GM19193 (cell line): Measurements from ENCODE around the gene SLC16A5.

Experiments used
- POLR2A ChIP-seq: IDR thresholded peaks from 4 replicates; pipeline ENCODE4 v1.6.1; 2011; ENCODE audit not compliant: insufficient read depth, insufficient read length; ENCODE audit errors: extremely low read depth

Gene SLC16A5, protein sequence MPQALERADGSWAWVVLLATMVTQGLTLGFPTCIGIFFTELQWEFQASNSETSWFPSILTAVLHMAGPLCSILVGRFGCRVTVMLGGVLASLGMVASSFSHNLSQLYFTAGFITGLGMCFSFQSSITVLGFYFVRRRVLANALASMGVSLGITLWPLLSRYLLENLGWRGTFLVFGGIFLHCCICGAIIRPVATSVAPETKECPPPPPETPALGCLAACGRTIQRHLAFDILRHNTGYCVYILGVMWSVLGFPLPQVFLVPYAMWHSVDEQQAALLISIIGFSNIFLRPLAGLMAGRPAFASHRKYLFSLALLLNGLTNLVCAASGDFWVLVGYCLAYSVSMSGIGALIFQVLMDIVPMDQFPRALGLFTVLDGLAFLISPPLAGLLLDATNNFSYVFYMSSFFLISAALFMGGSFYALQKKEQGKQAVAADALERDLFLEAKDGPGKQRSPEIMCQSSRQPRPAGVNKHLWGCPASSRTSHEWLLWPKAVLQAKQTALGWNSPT

DNA sequence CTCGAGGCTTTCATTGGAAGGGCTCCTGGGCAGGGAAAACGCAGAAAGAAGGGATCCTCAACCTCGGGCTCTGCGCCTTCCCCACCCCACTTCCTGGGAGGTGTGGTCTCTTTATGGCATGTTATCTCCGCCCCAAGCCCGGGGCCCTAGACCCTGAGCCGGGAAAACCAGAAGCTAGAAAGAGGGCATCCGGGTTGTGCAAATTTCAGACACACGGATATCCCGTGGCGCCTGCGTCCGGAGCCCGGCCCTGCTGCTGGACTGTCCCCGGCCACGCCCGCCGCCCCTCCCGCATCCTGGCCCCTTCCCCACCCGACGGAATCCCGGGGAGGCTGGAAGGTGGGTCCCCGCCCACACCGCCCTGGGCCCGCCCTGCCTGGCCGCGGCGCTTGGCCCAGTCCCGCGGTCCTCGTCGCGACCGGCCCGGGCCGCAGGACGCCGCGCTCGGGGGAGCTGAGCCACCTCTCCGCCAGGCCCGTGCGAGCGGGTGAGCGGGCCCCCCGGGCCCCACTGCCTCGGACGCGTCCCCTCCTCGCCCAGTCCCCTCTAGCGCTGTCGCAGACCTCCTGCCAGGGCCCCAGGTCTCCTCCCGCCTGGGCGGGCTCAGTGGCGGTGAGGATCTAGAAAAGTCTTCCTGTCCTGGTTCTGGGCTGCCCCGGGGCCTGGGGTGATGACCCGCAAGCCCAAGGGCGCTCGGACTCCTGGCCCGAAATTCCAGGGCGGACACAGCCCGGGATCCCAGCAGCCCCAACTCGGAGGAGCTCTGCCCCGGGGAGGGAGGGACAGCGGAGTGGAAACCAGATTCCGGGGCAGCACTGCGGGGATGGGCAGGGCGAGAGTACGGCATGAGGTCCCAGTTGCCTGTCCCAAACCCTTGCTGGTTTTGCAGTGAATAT, at the start of gene SLC16A5:
Gene SLC16A5 (plus strand): TSS at position 397 of the 896 bp plus-strand sequence. CDS start 5,683 bp downstream, outside the sequence.
- TF ChIP-seq POLR2A = peak; percentile 64

DNA sequence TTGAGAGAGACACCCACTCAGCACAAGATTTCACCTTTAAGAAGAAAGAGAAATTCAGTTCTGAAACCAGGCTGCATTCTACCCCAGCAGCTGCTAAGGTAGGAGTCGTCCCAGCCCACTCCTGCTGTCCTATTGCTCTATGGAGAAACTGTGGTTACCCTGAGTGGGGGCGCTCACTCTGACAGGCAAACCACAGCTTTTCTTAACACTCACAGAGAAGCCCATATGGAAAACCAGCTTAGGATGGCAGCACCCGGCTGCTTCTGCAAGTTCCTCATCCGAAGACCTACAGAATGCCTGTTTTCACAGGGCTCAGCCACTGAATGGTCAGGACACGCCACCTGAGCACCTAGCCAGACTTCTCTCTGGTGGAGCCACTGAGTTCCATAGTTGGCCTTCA, 48.5 kb upstream of the SLC16A5 start:
- no peak for TF ChIP-seq POLR2A

DNA sequence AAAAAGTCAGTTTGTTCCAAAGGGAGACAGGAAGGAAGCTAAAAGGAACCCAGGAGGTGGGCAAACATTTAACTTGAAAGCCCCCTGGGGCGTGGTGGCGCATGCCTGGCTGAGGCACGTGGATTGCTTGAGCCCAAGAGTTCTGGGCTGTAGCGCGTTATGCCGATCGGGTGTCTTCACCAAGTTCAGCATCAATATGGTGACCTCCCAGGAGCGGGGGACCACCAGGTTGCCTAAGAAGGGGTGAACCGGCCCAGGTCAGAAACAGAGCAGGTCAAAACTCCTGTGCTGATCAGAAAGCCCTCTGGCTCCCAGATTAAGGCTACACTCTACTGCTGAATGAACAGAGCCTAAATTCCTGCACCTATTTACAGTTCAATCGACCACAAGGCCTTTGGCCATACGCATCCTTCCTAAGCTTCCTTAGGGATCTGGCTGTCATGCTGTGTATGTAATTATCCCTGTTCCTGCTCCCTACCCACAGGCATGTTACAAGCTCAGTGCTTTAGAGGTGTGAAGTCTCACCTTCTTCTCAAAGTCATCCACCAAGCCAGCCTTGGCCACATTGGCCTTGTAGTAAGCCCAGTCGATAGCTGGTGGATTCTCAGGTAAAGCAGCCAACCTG, 46.0 kb upstream of the SLC16A5 start:
- TF ChIP-seq POLR2A = no peak

DNA sequence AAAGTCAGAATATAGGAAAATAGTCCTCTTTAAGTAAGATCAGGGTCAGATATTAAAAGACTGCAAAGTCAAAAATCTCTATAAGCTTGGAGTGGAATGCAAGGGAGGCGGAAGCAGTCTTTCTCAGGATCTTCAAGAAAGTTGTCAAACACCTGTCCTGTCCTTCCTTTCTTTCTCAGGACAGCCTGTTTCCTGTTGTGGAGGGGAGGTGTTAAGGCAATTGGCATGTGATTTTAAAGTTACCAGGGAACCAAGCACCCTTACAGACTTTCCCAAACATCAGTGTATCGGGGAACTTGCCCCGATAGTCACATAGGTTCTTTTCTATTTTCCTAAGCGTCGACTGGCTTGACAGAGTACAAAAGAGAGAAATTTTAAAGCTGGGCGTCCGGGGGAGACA, 43.0 kb upstream of the SLC16A5 start:
- TF ChIP-seq POLR2A = no peak

DNA sequence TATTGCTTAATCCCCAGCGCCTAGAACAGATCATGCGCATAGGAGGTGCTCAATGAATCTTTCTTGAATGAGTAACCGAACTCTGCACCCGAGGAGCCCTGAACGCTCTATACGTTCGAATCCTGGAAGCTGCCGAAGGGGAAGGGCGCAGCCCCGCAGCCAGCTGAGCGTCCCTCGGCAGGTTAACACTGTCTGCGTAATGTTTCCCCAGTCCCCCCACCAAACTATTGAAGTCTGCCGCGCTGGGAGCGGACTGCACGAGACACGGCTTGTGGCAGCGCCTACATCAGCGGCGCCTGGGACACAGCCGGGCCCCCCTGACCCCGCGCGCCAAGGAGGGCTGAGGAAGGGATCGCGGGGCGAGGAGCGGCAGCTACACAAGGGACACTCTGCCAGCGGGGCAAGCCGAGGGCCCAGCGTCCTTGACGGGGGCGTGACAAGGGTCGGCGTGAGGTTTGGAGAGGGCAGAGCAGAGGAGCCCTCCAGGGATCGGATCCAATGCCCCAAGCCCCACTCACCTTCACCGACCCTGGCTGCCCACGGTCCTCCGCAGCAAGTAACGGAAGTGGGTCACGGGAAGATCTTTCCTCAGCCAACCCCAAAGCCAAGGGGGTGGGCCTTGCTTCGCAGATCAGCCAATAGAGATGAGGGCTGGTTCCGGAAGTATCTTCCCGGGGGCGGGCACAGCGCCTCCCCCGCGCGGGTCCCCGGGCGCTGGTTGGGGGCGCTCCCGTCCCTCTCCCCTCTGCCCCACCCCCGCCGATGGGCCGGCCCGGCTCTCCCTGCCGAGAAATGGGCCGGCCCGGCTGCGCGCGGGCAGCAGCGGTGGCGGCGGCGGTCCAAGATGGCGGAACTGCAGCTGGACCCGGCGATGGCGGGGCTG, 41.1 kb upstream of the SLC16A5 start, which contains the start of the genes ATP5PD and KCTD2:
Gene ATP5PD (minus strand): TSS at position 563 of the 883 bp plus-strand sequence. CDS start 4,319 bp downstream, outside the sequence.
Gene KCTD2 (plus strand): TSS at position 819 of the 883 bp plus-strand sequence. CDS start 26 bp downstream, at position 845.
- peak; percentile 92 for TF ChIP-seq POLR2A

DNA sequence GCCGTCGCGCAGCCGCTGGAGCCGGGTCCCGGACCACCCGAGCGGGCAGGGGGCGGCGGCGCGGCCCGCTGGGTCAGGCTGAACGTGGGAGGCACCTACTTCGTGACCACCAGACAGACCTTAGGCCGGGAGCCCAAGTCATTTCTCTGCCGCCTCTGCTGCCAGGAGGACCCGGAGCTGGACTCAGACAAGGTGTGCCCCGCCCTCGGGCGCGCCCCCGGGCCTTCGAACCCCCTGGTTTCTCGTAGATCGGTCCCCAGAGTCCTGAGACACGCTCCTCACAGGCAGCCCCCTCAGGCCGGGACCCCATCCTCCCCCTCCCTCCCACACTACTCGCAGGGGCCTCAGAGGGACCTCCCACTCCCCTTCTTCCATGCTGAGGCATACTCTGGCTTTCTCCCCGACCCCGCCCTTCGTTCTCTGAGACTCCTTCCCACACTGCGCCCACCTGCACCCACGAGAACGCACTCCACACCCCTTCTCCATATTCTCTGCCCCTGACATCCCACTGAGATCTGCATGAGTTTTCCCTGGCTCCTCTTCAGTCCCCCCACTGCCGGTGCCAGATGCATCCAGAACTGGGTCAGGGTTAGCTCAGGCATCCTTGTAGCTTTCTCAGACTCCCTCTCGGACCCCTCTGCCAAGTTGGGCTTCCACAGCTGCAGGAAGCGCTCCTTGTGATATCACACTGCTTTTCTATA, 40.2 kb upstream of the SLC16A5 start:
- no peak for TF ChIP-seq POLR2A

DNA sequence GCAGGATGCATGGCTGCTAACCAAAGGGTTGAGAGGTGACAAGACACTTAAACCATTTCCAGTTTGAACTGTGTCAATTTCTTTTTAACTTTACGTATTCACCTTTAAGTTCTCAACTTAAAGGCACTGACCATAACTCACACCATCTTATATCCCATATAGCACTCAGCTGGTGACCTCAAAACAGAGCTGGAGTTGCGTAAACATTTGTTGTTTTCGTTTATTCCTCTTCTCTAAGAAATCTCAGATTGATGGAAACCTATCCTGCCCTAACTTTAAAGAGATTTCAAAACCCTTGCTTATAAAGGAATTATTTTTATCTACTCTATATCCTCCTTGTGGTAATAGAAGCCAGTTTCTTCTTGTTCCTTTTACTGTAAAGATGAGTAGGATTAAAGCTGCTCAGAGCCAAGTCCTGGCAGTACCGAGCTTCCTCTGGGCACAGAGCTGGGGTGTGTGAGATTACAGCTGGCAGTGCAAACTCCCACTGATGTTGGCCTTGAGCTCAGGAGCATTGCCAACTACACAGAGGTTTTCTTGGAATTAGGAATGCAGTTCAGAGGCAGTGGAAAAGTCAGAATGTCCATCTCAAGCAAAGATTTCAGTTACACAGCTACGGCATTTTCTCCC, 39.4 kb upstream of the SLC16A5 start:
- TF ChIP-seq POLR2A = no peak

DNA sequence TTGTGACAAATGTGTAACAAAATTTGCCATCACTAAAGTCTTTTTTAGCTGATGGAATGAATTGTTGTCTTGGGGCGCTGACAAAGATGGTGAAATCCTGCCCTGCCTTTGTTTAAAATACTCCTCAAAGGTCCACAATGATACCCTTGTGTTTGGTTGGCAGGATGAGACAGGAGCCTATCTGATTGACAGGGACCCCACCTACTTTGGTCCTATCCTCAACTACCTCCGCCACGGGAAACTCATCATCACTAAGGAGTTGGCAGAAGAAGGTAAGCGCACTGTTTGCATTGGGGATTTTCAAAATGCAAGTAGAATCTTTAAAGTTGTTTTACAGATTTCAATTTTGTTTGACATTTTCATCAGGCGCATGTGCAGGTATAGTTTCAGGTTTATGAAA, 38.7 kb upstream of the SLC16A5 start:
- no peak for TF ChIP-seq POLR2A

DNA sequence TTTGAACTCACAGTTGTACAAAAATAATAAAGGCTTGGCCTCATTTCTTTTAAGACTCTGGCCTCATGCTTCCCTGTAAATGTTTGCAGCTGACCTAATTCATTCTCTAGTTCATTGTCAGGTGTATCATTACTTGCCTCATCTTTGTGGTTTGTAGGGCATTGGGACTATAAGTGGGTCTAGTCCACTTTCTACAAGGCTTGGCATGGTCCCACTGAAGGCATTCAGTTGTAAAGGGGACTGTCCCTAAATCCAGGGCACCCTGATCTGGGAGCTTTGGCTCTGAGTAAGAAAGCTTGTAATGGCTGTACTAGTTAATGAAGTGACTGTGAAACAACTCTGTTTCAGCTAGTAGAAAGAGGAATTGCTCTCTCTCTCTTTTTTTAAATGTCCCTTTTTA, 38.0 kb upstream of the SLC16A5 start:
- no peak for TF ChIP-seq POLR2A

DNA sequence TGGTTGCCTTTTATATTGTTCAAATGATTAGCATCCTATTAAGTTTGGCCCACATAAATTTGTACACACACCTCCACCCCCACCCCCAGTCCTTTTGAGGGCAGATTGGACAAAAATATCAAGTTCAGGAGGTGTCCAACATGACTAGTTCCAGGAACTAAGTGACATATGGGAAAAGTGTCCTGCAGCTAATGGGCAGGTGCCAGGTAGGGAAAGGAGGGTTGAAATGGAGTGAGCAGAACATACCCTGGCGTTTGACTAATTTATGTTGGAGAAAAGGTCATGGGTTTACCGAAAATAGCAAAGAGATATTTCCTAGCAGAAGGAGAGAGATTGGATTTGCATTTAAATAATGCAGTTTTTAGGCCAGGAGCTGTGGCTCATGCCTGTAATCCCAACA, 35.8 kb upstream of the SLC16A5 start:
- no peak for TF ChIP-seq POLR2A

DNA sequence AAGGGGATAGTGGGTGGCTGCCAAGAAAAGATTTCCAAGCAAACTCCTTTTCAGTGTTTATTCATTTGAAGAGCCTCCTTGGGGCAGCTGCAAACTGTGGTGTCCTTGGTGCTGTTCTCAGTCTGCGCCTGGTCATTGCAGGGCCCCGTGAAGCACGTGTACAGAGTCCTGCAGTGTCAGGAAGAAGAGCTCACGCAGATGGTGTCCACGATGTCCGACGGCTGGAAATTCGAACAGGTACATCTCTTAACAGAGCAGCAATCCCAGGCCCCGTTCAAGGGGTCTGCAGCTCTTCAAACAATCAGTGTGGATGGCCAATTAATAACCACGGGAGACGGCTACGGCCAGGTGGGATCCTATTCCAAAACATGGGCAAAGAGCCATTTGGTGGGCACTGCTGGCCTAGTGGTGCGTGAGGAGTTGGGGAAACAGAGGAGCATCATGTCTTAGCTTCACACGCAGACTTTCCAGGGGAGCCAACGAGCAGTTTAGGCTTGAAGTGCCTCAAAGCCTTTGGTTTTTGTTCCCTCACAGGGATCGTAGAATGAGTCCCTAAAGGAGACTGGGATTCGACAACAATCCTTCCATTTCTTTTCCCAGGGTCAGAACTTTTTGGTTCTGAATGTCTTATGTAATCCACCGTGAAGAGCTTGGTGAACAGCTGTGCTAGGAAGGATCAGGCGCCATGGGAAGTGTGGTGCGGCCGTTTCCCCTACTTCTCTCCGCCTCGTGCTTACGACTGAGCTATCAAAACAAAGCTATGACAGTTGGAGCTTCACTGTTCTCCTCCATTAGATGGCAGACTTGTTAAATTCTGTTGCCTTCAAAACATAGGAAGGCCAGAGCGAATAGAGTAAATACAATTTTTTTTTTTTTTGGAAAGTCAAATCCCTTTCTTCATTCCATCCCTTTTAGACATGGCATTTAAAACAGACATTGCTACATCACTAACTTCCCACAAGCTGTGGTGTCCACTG, 28.1 kb upstream of the SLC16A5 start:
- no peak for TF ChIP-seq POLR2A
